ENCODE data around the gene OR1J2. TPM values are rescaled to one million over a fixed set of nuclear protein-coding genes. Genes with fewer than 3 reads are reported as not detected.

Gene OR1J2
- total RNA-seq, 1 experiment from 2014 or later = not detected

DNA sequence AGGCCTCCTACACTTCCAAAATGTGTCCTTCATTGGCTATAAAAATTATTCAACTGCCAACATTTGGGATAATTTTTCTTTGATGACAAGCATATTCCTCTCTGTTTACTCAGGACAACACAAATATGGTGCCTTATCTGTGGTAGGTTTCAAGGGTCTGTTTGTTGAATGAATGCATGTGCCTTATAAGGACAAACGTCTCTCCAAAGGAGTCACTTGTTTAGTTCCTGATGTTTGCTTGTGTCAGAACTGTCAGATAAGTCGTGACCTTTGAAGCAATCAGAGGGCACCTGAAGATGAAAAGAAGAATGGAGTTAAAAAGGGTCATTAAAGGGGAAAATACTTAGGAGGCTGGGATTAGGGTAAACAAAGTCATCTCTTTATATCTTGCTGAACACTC, 3.6 kb upstream of the OR1J2 start:
- TF ChIP-seq, protein P1, sequence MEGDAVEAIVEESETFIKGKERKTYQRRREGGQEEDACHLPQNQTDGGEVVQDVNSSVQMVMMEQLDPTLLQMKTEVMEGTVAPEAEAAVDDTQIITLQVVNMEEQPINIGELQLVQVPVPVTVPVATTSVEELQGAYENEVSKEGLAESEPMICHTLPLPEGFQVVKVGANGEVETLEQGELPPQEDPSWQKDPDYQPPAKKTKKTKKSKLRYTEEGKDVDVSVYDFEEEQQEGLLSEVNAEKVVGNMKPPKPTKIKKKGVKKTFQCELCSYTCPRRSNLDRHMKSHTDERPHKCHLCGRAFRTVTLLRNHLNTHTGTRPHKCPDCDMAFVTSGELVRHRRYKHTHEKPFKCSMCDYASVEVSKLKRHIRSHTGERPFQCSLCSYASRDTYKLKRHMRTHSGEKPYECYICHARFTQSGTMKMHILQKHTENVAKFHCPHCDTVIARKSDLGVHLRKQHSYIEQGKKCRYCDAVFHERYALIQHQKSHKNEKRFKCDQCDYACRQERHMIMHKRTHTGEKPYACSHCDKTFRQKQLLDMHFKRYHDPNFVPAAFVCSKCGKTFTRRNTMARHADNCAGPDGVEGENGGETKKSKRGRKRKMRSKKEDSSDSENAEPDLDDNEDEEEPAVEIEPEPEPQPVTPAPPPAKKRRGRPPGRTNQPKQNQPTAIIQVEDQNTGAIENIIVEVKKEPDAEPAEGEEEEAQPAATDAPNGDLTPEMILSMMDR (conservative IDR thresholded peaks at IDR 0.05; ENCODE audit: low read depth, low read length) = no peak
- no peak for TF ChIP-seq EZH2 (IDR thresholded peaks at IDR 0.05; ENCODE audit: borderline replicate concordance, low read depth, low read length, poor library complexity, severe bottlenecking)
- no TSS peak for BruUV-seq (replicated peaks)
- H3K9me3 ChIP-seq (ENCODE audit: low read depth, low read length, poor library complexity, severe bottlenecking) = no peaks in the 10 kb centered on the region
- no peak overlapping the region for H3K27ac ChIP-seq (ENCODE audit: low read depth, low read length, poor library complexity, severe bottlenecking)
- peaks cover 58% of the 10 kb centered on the region for H3K27me3 ChIP-seq (replicated peaks; ENCODE audit: insufficient read depth, low read depth, low read length, poor library complexity)
- H3K4me1 ChIP-seq (ENCODE audit: insufficient read depth, low read length, poor library complexity, severe bottlenecking) = no peaks in the 10 kb centered on the region
- ChIA-PET POLR2A (ENCODE audit: low non-redundant PET) (no interaction called here), CTCF (no interaction called here)
- intact Hi-C loops (cut with micrococcal nuclease; ENCODE audit: unreplicated experiment) = no loop called here
- H3K4me3 ChIP-seq (ENCODE audit: low read depth, low read length, poor library complexity, severe bottlenecking) = no peak overlapping the region
- DNase-seq (ENCODE audit: low spot score) = no peak
- no peaks in the 10 kb centered on the region for H3K36me3 ChIP-seq (ENCODE audit: insufficient read depth, low read length, poor library complexity, severe bottlenecking)

DNA sequence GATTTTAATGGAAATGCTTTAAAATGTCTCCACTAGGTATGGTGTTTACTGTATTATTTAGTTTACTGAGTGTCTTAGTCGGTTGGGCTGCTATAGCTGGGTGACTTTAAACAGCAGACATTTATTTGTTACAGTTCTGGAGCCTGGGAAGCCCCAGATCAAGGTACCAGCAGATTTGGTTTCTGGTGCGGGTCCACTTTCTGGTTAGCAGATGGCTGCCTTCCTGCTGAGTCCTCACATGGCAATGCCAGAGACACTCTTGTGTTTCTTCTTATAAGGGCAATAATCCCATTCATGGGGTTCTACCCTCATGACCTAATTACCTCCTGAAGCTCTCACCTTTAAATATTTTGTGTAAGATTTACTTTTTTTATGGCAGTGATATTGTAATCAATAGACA, 7.6 kb downstream of the OR1J2 start:
- DNase-seq (ENCODE audit: low spot score) = no peak
- TF ChIP-seq, protein P1 (conservative IDR thresholded peaks at IDR 0.05; ENCODE audit: low read depth, low read length) = no peak
- TF ChIP-seq EZH2 (IDR thresholded peaks at IDR 0.05; ENCODE audit: borderline replicate concordance, low read depth, low read length, poor library complexity, severe bottlenecking) = no peak
- Histone ChIP-seq H3K36me3 (ENCODE audit: insufficient read depth, low read length, poor library complexity, severe bottlenecking) (no peaks in the 10 kb centered on the region), H3K27ac (ENCODE audit: low read depth, low read length, poor library complexity, severe bottlenecking) (no peak overlapping the region), H3K4me3 (ENCODE audit: low read depth, low read length, poor library complexity, severe bottlenecking) (no peak overlapping the region), H3K27me3 (replicated peaks; ENCODE audit: insufficient read depth, low read depth, low read length, poor library complexity) (peaks cover 46% of the 10 kb centered on the region), H3K4me1 (ENCODE audit: insufficient read depth, low read length, poor library complexity, severe bottlenecking) (no peaks in the 10 kb centered on the region), H3K9me3 (ENCODE audit: low read depth, low read length, poor library complexity, severe bottlenecking) (no peaks in the 10 kb centered on the region)
- ChIA-PET POLR2A (ENCODE audit: low non-redundant PET) (no interaction called here), CTCF (no interaction called here)
- intact Hi-C loops (cut with micrococcal nuclease; ENCODE audit: unreplicated experiment) = no loop called here
- BruUV-seq (replicated peaks) = no TSS peak

DNA sequence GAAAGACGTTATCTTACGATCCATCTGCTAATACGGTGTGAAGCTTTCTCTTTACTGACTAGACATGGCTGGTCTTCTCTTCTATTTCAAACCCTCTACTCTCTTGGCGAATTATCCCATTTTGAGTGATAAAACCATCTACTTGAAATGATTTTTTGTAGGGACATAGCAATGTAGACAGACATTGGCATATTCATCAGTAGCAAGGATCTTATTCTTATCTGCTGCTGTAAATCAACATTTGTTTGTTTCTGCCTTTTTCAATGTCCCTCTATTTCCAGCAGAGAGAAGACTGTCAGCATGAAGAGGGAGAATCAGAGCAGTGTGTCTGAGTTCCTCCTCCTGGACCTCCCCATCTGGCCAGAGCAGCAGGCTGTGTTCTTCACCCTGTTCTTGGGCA, 8.2 kb downstream of the OR1J2 start, which contains the start of gene OR1J4:
TSS of gene OR1J4 (plus strand) at position 301 of the 400 bp plus-strand sequence. CDS start at position 301, 0 bp downstream.
- H3K27ac ChIP-seq (ENCODE audit: low read depth, low read length, poor library complexity, severe bottlenecking) = no peak within 1 kb of the TSS
- peaks cover 41% of the 10 kb centered on the region for H3K27me3 ChIP-seq (replicated peaks; ENCODE audit: insufficient read depth, low read depth, low read length, poor library complexity)
- no peak for DNase-seq (ENCODE audit: low spot score)
- no peak within 1 kb of the TSS for H3K4me3 ChIP-seq (ENCODE audit: low read depth, low read length, poor library complexity, severe bottlenecking)
- no peaks in the 10 kb centered on the region for H3K9me3 ChIP-seq (ENCODE audit: low read depth, low read length, poor library complexity, severe bottlenecking)
- BruUV-seq (replicated peaks) = no TSS peak
- CTCF ChIA-PET = no interaction called here
- H3K4me1 ChIP-seq (ENCODE audit: insufficient read depth, low read length, poor library complexity, severe bottlenecking) = no peaks in the 10 kb centered on the region
- intact Hi-C loops (cut with micrococcal nuclease; ENCODE audit: unreplicated experiment) = no loop called here
- TF ChIP-seq EZH2 (IDR thresholded peaks at IDR 0.05; ENCODE audit: borderline replicate concordance, low read depth, low read length, poor library complexity, severe bottlenecking) = no peak
- TF ChIP-seq, protein P1 (conservative IDR thresholded peaks at IDR 0.05; ENCODE audit: low read depth, low read length) = no peak
- H3K36me3 ChIP-seq (ENCODE audit: insufficient read depth, low read length, poor library complexity, severe bottlenecking) = no peaks in the 10 kb centered on the region
- POLR2A ChIA-PET (ENCODE audit: low non-redundant PET) = no interaction called here
